IMR-90 (cell line): ENCODE measurements around the gene FTO. TPM values are rescaled to one million over a fixed set of nuclear protein-coding genes. Genes with fewer than 3 reads are reported as not detected.

Experiments
- ATAC-seq: fragments of 200-7000 bp; cut with Tn5 transposase; 2 replicates; pipeline ENCODE4 v1.9.1; 2020; ENCODE audit warnings: low read depth, mild to moderate bottlenecking, moderate library complexity
- BruUV-seq: library from RNA; stranded (reverse); fragments of 400-500 nt; replicated peaks from 2 replicates; lab custom pipeline; 2021; lab: Mats Ljungman, UMichigan
- CTCF ChIA-PET: fragments of 300-600 bp; formaldehyde crosslinking; extraction: SDS; loops from one replicate; lab custom pipeline; 2021; ENCODE audit warnings: antibody characterized with exemption; lab: Yijun Ruan, JAX
- POLR2A ChIA-PET: fragments of 300-600 bp; sonication (Branson Sonifier 250); formaldehyde crosslinking; loops from one replicate; lab custom pipeline; 2022; ENCODE audit warnings: antibody characterized with exemption; ENCODE audit not compliant: unreplicated experiment; lab: Charles Lee
- DNase-seq: peaks from one replicate; pipeline ENCODE4 v3.0.0; 2013
- H2AFZ ChIP-seq: replicated peaks from 2 replicates; pipeline ENCODE3; 2013; ENCODE audit warnings: low read length, mild to moderate bottlenecking; ENCODE audit not compliant: poor library complexity
- H2AK5ac ChIP-seq: 2 replicates; pipeline ENCODE4 v1.6.1; 2013; ENCODE audit warnings: low read depth, low read length, inconsistent platforms
- H2AK9ac ChIP-seq: replicated peaks from 2 replicates; pipeline ENCODE3; 2013; ENCODE audit warnings: mild to moderate bottlenecking, low read depth, low read length, moderate library complexity; ENCODE audit not compliant: poor library complexity
- H2BK120ac ChIP-seq: 2 replicates; pipeline ENCODE4 v1.6.1; 2013; ENCODE audit warnings: low read depth, low read length, inconsistent platforms
- H2BK15ac ChIP-seq: 3 replicates; pipeline ENCODE4 v1.6.1; 2013; ENCODE audit warnings: low read depth, low read length, inconsistent platforms
- H2BK20ac ChIP-seq: 2 replicates; pipeline ENCODE4 v1.6.1; 2013; ENCODE audit warnings: low read depth, mild to moderate bottlenecking, inconsistent platforms, low read length, moderate library complexity
- H2BK5ac ChIP-seq: 2 replicates; pipeline ENCODE4 v1.6.1; 2013; ENCODE audit warnings: mild to moderate bottlenecking, low read depth, low read length, inconsistent platforms; ENCODE audit not compliant: poor library complexity, severe bottlenecking
- H3K14ac ChIP-seq: replicated peaks from 2 replicates; pipeline ENCODE4 v1.6.1; 2013; ENCODE audit warnings: low read depth, low read length, inconsistent platforms
- H3K18ac ChIP-seq: 2 replicates; pipeline ENCODE4 v1.6.1; 2013; ENCODE audit warnings: low read depth, low read length, control low read depth
- H3K23ac ChIP-seq: 2 replicates; pipeline ENCODE4 v1.6.1; 2013; ENCODE audit warnings: low read depth, low read length, inconsistent platforms
- H3K27ac ChIP-seq: 2 replicates; pipeline ENCODE4 v1.5.1; 2013; ENCODE audit warnings: mild to moderate bottlenecking, control low read depth, low read length; ENCODE audit not compliant: insufficient read depth
- H3K27me3 ChIP-seq: 2 replicates; pipeline ENCODE4 v1.6.1; 2013; ENCODE audit warnings: low read length; ENCODE audit not compliant: control insufficient read depth, insufficient read depth
- H3K36me3 ChIP-seq: 2 replicates; pipeline ENCODE4 v1.6.1; 2013; ENCODE audit warnings: low read length, mixed read lengths; ENCODE audit not compliant: control insufficient read depth, insufficient read depth
- H3K4ac ChIP-seq: 2 replicates; pipeline ENCODE4 v1.6.1; 2013; ENCODE audit warnings: low read depth, low read length, inconsistent platforms
- H3K4me1 ChIP-seq: 2 replicates; pipeline ENCODE4 v1.6.1; 2013; ENCODE audit warnings: low read length, mixed read lengths; ENCODE audit not compliant: control insufficient read depth, insufficient read depth
- H3K4me2 ChIP-seq: 2 replicates; pipeline ENCODE4 v1.6.1; 2013; ENCODE audit warnings: low read depth, mild to moderate bottlenecking, control low read depth, low read length, moderate library complexity
- H3K4me3 ChIP-seq: 2 replicates; pipeline ENCODE4 v1.5.1; 2013; ENCODE audit warnings: low read depth, mild to moderate bottlenecking, control low read depth, low read length, moderate library complexity; ENCODE audit not compliant: insufficient read depth
- H3K56ac ChIP-seq: 2 replicates; pipeline ENCODE4 v1.6.1; 2013; ENCODE audit warnings: low read length, inconsistent platforms; ENCODE audit not compliant: insufficient read depth; ENCODE audit errors: extremely low read depth
- H3K79me1 ChIP-seq, 2 experiments: 2 replicates each; pipeline ENCODE4 v1.6.1; 2013; ENCODE audit warnings: low read length in 2 of 2, inconsistent platforms in 1 of 2, low read depth in 1 of 2
- H3K9ac ChIP-seq: 2 replicates; pipeline ENCODE4 v1.6.1; 2013; ENCODE audit warnings: low read depth, low read length, control low read depth
- H3K9me1 ChIP-seq: 2 replicates; pipeline ENCODE4 v1.6.1; 2013; ENCODE audit warnings: low read length, inconsistent platforms; ENCODE audit not compliant: insufficient read depth
- H3K9me3 ChIP-seq: 2 replicates; pipeline ENCODE4 v1.6.1; 2013; ENCODE audit warnings: low read length; ENCODE audit not compliant: control insufficient read depth, insufficient read depth
- H4K20me1 ChIP-seq: 2 replicates; pipeline ENCODE4 v1.6.1; 2013; ENCODE audit warnings: low read length, inconsistent platforms; ENCODE audit not compliant: insufficient read depth
- H4K5ac ChIP-seq: 2 replicates; pipeline ENCODE4 v1.6.1; 2013; ENCODE audit warnings: mild to moderate bottlenecking, low read depth, low read length, control low read depth
- H4K8ac ChIP-seq, 2 experiments: 2 replicates each; pipeline ENCODE4 v1.6.1; 2013; ENCODE audit warnings: low read depth in 2 of 2, low read length in 2 of 2, control low read depth in 1 of 2, inconsistent platforms in 1 of 2
- H4K91ac ChIP-seq: 2 replicates; pipeline ENCODE4 v1.6.1; 2013; ENCODE audit warnings: low read depth, low read length, inconsistent platforms; ENCODE audit not compliant: insufficient read depth
- BHLHE40 ChIP-seq: fragments of 150-350 bp; IDR thresholded peaks from 2 replicates; pipeline ENCODE4 v1.6.1; 2016; ENCODE audit warnings: mild to moderate bottlenecking, low read depth, low read length
- CHD1 ChIP-seq: IDR thresholded peaks from 2 replicates; pipeline ENCODE4 v1.6.1; 2012; ENCODE audit warnings: low read depth, low read length, improper control_type of control experiment
- CTCF ChIP-seq: conservative IDR thresholded peaks from 2 replicates; pipeline ENCODE4 v1.5.1; 2012; ENCODE audit warnings: mild to moderate bottlenecking, low read depth, low read length, improper control_type of control experiment
- ELK1 ChIP-seq: fragments of 150-350 bp; IDR thresholded peaks from 2 replicates; pipeline ENCODE4 v1.6.1; 2016; ENCODE audit warnings: low read depth, mild to moderate bottlenecking, low read length, moderate library complexity, borderline replicate concordance
- FOS ChIP-seq: fragments of 150-350 bp; IDR thresholded peaks from 2 replicates; pipeline ENCODE4 v1.6.1; 2016; ENCODE audit warnings: low read depth, low read length
- MAFK ChIP-seq: IDR thresholded peaks from 2 replicates; pipeline ENCODE4 v1.6.1; 2012; ENCODE audit warnings: low read depth, low read length, improper control_type of control experiment
- POLR2A ChIP-seq: IDR thresholded peaks from 2 replicates; pipeline ENCODE4 v1.6.1; 2012; ENCODE audit warnings: mild to moderate bottlenecking, low read depth, low read length
- RAD21 ChIP-seq: IDR thresholded peaks from 2 replicates; pipeline ENCODE4 v1.6.1; 2012; ENCODE audit warnings: low read length, improper control_type of control experiment
- RCOR1 ChIP-seq: IDR thresholded peaks from 2 replicates; pipeline ENCODE4 v1.6.1; 2012; ENCODE audit warnings: mild to moderate bottlenecking, low read length, improper control_type of control experiment; ENCODE audit not compliant: insufficient replicate concordance
- RFX5 ChIP-seq: IDR thresholded peaks from 2 replicates; pipeline ENCODE4 v1.8.0; 2012; ENCODE audit warnings: low read depth, mild to moderate bottlenecking, low read length, moderate library complexity
- SMC3 ChIP-seq: fragments of 150-350 bp; IDR thresholded peaks from 2 replicates; pipeline ENCODE4 v1.6.1; 2016; ENCODE audit warnings: low read depth, mild to moderate bottlenecking, antibody characterized with exemption, low read length, moderate library complexity
- WGBS, 2 experiments: methylation state at CpG; one replicate each; pipeline versions ENCODE4 v1.1.5 to v1.1.7; 2013; ENCODE audit warnings: missing lambda C conversion rate in 2 of 2; ENCODE audit not compliant: insufficient read length in 1 of 2; ENCODE audit errors: extremely low coverage in 2 of 2; 5-methylcytosine and 5-hydroxymethylcytosine counted together
- dilution Hi-C: fragments of 300-500 bp; cut with HindIII; formaldehyde crosslinking; loops from one replicate; pipeline ENCODE4 v1.14.3; 2018; ENCODE audit warnings: low sequenced_read_pairs; ENCODE audit not compliant: unreplicated experiment
- in situ Hi-C: fragments of 300-500 bp; cut with MboI; formaldehyde crosslinking; loops from 3 replicates; pipeline ENCODE4 v1.14.3; 2019; ENCODE audit warnings: low sequenced_read_pairs, inconsistent platforms, mixed read lengths
- intact Hi-C: fragments of 100-400 bp; cut with micrococcal nuclease; formaldehyde crosslinking; loops from 2 replicates; pipeline ENCODE4 v1.10.0; 2022
- polyA plus RNA-seq, 3 experiments: library from polyadenylated mRNA; depleted of rRNA; stranded (reverse); fragments of >200 nt; gene quantifications; 2 replicates each; pipeline ENCODE4 v1.2.3, GENCODE V29; 2012; ENCODE audit warnings: low replicate concordance in 1 of 3
- total RNA-seq: library from RNA; depleted of rRNA; stranded (reverse); fragments of >200 nt; gene quantifications from 2 replicates; pipeline ENCODE4 v1.2.3, GENCODE V29; 2012

Gene FTO
- total and polyA plus RNA-seq, 2 of the 4 experiments (the other 2 are of a cell fraction), result 70.3 to 132 TPM

- Histone ChIP-seq H3K14ac (no peak overlapping the region), H3K56ac (no peak overlapping the region), H2AK9ac (no peak overlapping the region), H3K27ac (no peak overlapping the region), H3K4me2 (no peak overlapping the region), H3K36me3 (no peaks in the 10 kb centered on the region), H2AFZ (no peak overlapping the region), H2AK5ac (no peak overlapping the region), H4K5ac (no peak overlapping the region), H4K20me1 (peaks cover 32% of the 10 kb centered on the region; the same call in 1 of the 2 replicates), H2BK15ac (no peak overlapping the region), H3K9me1 (peaks cover 3% of the 10 kb centered on the region; the same call in 1 of the 2 replicates), H3K9ac (no peak overlapping the region), H3K4me1 (peaks cover 22% of the 10 kb centered on the region), H3K18ac (no peak overlapping the region), H3K4me3 (no peak overlapping the region), H2BK20ac (no peak overlapping the region), H4K91ac (no peak overlapping the region), H3K9me3 (no peaks in the 10 kb centered on the region), H2BK120ac (no peak overlapping the region), H3K23ac (no peak overlapping the region), H3K27me3 (no peaks in the 10 kb centered on the region), H3K4ac (no peak overlapping the region), H4K8ac (no peak overlapping the region), H3K79me1 (peaks cover 22 to 39% of the 10 kb centered on the region in 2 experiments), H2BK5ac (no peak overlapping the region)
- no peak for DNase-seq
- intact Hi-C loops, result loop anchor here (5.0 to 10.0 kb wide), 6 partner anchors 122 to 1692 kb away; partner anchors contain the start of gene IRX3
- POLR2A ChIA-PET, result no interaction called here
- in situ Hi-C loops, result loop anchor here (25.0 kb wide), 2 partner anchors 517 to 1167 kb away; partner anchors contain the start of genes IRX3 and IRX5
- ATAC-seq, result no peak
- no TSS peak for BruUV-seq
- TF ChIP-seq CTCF (no peak), RFX5 (no peak), RCOR1 (no peak), SMC3 (no peak), POLR2A (no peak), FOS (no peak), CHD1 (no peak), MAFK (no peak), RAD21 (no peak), ELK1 (no peak), BHLHE40 (no peak)
- dilution Hi-C loops, result no loop called here
- CTCF ChIA-PET, result no interaction called here
- WGBS, 2 experiments, result no CpG with 5 or more reads among the region's 4 CpGs
Observed at GRCh38 chr16:53770641-53771040, 66.7 kb downstream of the FTO start.
